ENCODE results near the gene EPHB2. TPM values are rescaled to one million over a fixed set of nuclear protein-coding genes. Genes with fewer than 3 reads are reported as not detected.

EPHB2 gene
- total and polyA plus RNA-seq, 2 donors (not counting 3 experiments of a cell fraction or from before 2014, with no cell fraction given) = 50.8 to 69.1 TPM

DNA sequence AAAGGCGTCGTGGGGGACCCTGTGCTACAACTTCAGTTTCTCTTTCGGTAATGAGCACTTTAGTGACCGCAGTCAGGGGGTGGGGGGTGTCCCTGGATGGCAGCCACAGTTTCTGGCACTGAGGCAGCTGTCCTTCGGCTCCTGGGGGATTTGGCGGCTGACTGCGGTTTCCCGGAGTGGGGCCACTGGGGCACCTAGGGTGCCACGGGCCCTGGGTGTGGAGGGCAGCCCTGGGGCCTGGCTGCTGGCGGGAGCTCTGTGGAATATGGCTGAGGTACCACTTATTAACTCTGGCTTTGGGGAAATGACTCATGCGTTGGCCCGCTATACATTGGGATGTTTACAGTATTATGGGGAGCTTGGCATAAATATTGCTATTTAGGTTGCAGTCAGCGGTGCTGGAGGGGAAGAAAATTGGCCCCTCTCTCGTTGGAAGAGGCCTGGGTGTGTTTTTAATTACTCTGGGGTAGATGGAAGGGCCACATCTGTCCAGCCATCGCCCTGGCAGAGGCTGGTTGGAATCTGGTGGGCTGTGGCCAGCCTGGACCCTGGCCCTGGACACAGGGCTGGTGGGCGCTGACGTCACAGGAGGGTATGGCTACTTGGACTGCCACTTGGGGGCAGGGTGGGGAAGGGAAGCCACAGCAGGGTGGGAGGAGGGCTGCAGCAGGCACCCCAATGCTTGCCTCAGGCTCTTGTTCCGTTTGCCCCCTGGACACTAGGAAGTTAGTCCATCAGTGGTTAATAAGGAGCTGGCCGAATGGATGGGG is 2.0 kb downstream of the EPHB2 start:
- H3K4me3 ChIP-seq (replicated peaks in 1 of 3; ENCODE audit: insufficient read depth in 1 of 3, low read depth in 1 of 3, low read length in 3 of 3) = peak overlapping the region; percentile 50 to 81 (median 76)
- no peaks in the 10 kb centered on the region for H3K9me1 ChIP-seq (replicated peaks; ENCODE audit: control insufficient read depth, extremely low read depth, insufficient read depth, low read length)
- ChIA-PET CTCF (interaction anchor here (0.6 to 2.7 kb wide), 14 partner anchors 8 to 176 kb away, joined by 3 to 14 read pairs (median 4); no protein-coding TSS in a partner anchor), POLR2A (interaction anchor here (0.9 kb wide), 1 partner anchor 33 kb away, joined by 3 read pairs; no protein-coding TSS in a partner anchor)
- peak overlapping the region; percentile 41 for H3K9ac ChIP-seq (replicated peaks; ENCODE audit: extremely low read depth, insufficient read depth, low read length)
- H3K4me1 ChIP-seq (ENCODE audit: control insufficient read depth, extremely low read depth, insufficient read depth, low read length) = peaks cover 20% of the 10 kb centered on the region
- H3K27me3 ChIP-seq (ENCODE audit: control insufficient read depth in 2 of 2, insufficient read depth in 2 of 2, low read length in 2 of 2) = no peaks in the 10 kb centered on the region
- dilution Hi-C loops (cut with MboI; ENCODE audit: extremely low pct_ligation_motif_present, low sequenced_read_pairs) (no loop called here), intact Hi-C loops (cut with micrococcal nuclease) (loop anchor here (2.0 kb wide), 1 partner anchor 26 kb away; no protein-coding TSS in a partner anchor)
- peak; percentile 90 for FAIRE-seq
- H3K36me3 ChIP-seq (ENCODE audit: control insufficient read depth in 2 of 2, extremely low read depth in 1 of 2, insufficient read depth in 2 of 2, low read length in 2 of 2) = peaks cover 0 to 2% of the 10 kb centered on the region in 2 experiments
- H3K4me2 ChIP-seq (ENCODE audit: insufficient read depth, low read length) = peak overlapping the region; percentile 86
- TF ChIP-seq MYC (IDR thresholded peaks at IDR 0.05; ENCODE audit: low read depth, low read length) = no peak
- no peak for TF ChIP-seq POLR2AphosphoS5 (IDR thresholded peaks at IDR 0.05; ENCODE audit: insufficient read depth, low read depth, low read length)
- peak; percentile 49 for TF ChIP-seq JUN (IDR thresholded peaks at IDR 0.05; ENCODE audit: borderline replicate concordance, insufficient read depth, insufficient read length, low read depth)
- TF ChIP-seq GATA2 (IDR thresholded peaks at IDR 0.05; ENCODE audit: insufficient read depth, insufficient read length, low read depth, low read length) = no peak
- TF ChIP-seq POLR2A (IDR thresholded peaks at IDR 0.05; ENCODE audit: low read depth, low read length) = no peak
- peak; percentile 85 for TF ChIP-seq FOS (IDR thresholded peaks at IDR 0.05; ENCODE audit: borderline replicate concordance, insufficient read depth, low read length)
- TF ChIP-seq, protein P1, sequence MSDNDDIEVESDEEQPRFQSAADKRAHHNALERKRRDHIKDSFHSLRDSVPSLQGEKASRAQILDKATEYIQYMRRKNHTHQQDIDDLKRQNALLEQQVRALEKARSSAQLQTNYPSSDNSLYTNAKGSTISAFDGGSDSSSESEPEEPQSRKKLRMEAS (IDR thresholded peaks at IDR 0.05; ENCODE audit: insufficient read depth, insufficient read length) = no peak
- no peak for TF ChIP-seq EZH2 (IDR thresholded peaks at IDR 0.05; ENCODE audit: borderline replicate concordance, low read depth, low read length, severe bottlenecking)
- TF ChIP-seq, protein P2, sequence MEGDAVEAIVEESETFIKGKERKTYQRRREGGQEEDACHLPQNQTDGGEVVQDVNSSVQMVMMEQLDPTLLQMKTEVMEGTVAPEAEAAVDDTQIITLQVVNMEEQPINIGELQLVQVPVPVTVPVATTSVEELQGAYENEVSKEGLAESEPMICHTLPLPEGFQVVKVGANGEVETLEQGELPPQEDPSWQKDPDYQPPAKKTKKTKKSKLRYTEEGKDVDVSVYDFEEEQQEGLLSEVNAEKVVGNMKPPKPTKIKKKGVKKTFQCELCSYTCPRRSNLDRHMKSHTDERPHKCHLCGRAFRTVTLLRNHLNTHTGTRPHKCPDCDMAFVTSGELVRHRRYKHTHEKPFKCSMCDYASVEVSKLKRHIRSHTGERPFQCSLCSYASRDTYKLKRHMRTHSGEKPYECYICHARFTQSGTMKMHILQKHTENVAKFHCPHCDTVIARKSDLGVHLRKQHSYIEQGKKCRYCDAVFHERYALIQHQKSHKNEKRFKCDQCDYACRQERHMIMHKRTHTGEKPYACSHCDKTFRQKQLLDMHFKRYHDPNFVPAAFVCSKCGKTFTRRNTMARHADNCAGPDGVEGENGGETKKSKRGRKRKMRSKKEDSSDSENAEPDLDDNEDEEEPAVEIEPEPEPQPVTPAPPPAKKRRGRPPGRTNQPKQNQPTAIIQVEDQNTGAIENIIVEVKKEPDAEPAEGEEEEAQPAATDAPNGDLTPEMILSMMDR (IDR thresholded peaks at IDR 0.05; ENCODE audit: extremely low read depth in 1 of 2, insufficient read depth in 1 of 2, low read depth in 1 of 2, low read length in 2 of 2) = no peak
- H3K27ac ChIP-seq (ENCODE audit: insufficient read depth, low read depth, low read length) = peak overlapping the region; percentile 33
- H3K79me2 ChIP-seq (ENCODE audit: control insufficient read depth, insufficient read depth, low read length) = peaks cover 64% of the 10 kb centered on the region
- no peaks in the 10 kb centered on the region for H4K20me1 ChIP-seq (replicated peaks; ENCODE audit: control insufficient read depth, extremely low read depth, insufficient read depth, low read length)
- no TSS peak for BruUV-seq (replicated peaks)
- peak; percentile 70 for DNase-seq (ENCODE audit: low read depth, low spot score)
- no peak overlapping the region for H2AFZ ChIP-seq (ENCODE audit: low read depth, low read length)
- no peaks in the 10 kb centered on the region for H3K9me3 ChIP-seq (replicated peaks; ENCODE audit: control insufficient read depth, insufficient read depth, low read length)
